CD4-positive, alpha-beta T cell treated with Interferon alpha-2 for 1 hour (primary cell): ENCODE data around the gene ATP13A4.

Source experiments
- DNase-seq, 2 donors: peaks; one replicate each; pipeline ENCODE4 v3.0.0-alpha.2; 2020 to 2022

The ATP13A4 gene

DNA sequence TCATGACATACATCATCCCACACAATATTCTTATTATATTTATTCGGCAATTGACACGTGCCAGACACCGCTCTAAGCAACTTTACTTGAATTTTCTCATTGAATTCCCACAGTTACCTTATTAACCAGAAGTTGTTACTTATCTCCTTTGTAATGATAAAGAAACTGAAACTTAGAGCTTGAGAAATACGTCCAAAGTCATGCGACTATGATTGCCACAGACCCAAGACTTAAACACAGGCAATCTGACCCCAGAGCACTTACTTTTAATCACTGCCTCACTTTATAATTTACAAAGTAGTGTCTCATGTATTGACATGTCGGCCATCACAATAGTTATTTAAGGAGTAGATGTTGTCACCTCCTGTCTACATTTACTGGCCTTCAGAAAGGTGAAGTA, 64.7 kb downstream of the ATP13A4 start:
- no peak for DNase-seq

DNA sequence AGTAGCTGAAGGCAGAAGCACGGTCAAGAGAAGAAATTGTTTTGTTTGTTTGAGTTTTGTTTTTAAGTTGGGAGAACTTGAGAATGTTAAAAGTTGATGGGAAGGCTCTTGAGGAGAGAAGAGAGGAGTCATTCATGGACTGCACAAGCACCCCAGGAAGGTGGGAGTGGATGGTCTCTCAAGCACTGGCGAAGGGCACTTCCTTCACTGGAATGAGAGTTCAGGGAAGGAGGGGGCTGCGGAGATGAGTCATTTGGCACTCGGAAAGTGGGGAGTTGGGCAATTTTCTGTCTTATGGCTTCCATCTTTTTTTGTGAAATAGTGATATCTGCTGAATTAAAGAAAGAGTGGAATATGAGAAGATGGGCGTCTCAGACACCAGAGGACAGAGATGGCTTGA, 66.0 kb downstream of the ATP13A4 start:
- no peak for DNase-seq

DNA sequence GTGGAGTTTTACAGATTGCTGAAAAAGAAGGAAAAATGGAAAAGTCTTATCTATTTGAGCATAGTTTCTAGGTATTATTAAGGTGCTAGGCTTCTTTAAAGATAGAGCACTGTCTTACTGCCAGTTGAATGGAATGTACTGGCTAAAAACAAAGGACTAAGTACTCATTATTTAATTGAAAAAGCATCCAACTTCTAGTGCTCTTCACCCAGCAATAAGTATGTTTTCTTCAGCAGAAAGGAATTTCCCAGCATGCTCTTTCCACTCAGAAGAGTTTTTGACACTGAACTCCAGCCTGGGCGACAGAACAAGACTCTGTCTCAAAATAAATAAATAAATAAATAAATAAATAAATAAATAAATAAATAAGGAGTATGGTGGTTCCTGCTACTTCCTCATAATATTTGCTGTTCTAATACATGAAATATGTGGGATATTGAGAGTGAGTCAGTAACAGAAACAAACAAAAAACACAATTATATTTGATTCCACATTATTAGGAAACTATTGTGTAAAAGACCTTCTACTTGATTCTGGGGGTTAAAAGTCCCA, 70.6 kb downstream of the ATP13A4 start:
- DNase-seq: no peak

DNA sequence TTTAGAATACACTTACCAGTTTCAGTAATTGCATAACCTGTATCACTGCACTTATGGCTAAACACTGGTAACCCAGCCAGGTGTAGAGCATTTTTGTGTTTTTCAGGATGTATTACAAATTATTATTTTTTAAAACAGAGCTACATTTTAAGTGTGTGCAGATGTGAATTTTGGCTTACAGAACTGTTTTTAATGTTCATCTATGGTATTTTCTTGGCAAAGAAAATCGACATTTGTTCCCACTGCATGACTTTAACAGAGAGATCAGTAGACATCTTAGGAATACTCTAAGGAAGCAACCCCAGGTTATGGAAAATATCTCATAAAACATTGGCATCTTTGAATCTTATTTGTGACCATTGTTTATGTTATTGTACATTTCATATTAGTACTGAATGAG, 73.3 kb downstream of the ATP13A4 start:
- DNase-seq: no peak

DNA sequence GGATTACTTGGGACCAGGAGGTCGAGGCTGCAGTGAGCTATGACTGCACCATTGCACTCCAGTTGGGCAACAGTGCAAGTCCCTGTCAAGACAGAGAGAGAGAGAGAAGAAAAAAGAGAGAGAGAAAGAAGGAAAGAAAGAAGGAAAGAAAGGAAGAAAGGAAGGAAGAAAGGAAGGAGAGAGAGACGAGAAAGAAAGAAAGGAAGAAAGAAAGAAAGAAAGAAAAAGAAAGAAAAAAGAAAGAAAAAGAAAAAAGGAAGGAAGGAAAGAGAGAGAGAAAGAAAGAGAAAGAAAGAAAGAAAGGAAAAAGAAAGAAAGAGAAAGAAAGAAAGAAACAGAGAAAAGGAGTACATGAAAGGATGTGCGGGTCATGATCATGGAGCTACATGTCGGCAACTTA, 80.2 kb downstream of the ATP13A4 start:
- DNase-seq: no peak

DNA sequence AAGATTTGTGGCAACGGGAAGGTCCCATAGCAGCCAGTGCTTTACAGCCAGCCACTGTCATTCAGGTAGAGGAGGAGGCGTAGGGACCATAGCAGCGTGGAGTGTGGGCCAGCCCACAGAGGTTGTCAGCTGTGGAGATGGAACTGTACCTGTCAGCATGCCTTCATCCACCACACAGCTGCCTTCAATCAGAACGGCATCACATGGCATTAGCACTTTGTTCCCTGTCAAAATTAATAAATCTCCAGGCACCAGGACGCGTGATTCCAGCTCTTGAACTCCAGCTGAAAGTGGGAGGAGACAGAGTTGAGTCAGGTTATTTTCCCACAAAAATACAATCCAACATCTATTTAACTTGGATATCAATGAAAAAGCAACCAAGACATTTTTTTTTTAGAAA, 84.0 kb downstream of the ATP13A4 start:
- no peak for DNase-seq

DNA sequence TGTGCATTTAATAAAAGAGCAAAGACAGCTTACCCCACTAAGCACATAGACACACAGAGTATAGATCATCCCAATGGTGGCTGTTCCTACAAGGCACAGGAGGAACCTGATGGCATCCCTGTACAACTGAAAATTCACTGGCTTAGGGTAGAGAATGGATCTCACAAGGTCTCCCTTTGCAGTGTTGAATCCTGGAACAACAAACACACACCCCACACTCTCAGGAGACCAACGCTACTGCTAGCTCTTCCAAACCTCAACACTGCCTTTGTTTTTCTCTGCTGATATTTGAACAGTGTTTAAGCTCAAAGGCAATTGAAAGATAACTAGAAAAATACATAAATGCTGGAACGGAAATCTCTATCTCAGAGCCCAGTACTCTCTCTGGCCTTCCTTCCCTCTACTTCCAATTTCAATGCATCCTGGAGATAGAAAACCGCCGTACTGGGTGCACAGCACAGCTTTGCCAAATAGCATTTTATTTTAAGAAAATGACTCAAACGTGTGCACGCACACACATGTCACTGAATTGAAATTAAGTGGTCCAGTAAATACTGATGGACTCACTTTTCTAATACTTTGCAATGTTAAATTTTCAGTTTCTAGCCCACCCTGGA, 88.6 kb downstream of the ATP13A4 start:
- DNase-seq: no peak

DNA sequence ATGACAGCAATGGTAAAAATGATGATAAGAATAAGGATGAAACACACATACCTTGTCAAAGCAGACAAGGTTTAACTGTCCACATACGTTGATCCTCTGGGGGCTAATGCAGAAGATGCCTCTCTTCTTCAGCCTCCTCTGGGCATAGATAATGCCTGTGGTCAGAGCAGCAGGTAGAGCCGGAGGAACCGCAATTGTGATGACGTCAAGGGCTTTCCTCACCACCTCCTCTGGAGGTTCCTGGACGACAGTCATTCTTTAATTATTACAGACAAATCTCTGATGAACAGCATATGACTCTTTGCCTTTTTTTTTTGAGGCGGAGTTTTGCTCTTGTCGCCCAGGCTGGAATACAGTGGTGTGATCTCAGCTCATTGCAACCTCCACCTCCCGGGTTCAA, 89.8 kb downstream of the ATP13A4 start:
- no peak for DNase-seq

DNA sequence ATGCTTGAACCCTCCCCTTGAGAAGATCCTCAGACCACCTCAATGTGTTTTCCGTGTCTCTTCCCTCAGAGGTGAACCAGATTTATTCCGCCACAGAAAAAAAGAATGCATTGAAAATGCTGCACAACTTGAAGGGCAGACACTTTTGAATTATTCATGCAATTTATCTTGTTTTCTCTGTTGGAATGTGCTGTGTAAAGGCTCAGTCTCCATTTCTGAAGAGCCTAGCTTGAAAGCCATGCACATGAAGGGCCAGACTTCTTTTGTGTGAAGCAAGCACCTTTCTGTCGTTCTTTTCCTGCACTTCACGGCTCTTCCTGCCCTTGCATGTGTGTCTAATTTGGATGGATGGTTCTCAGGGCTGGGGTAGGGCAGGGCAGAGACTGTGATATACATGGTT, 97.2 kb downstream of the ATP13A4 start:
- no peak for DNase-seq

DNA sequence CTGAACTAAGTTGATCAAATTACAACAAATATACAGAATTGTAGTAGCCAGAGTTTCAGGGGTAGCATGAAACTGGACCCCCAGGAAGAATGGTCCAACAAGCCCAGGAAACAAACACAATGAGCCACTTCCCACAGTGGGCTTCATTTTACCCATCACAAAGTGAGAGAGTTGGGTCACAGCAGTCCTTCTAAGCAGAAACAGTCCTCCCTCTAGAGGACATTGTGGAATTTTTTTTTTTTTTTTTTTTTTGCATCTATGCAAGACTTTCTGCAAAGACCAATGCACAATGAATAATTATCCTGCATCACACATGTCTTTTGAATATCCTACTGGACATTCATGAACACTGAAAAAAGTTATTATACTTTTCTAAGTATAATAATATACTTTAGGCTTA, 102.4 kb downstream of the ATP13A4 start:
- DNase-seq: no peak

DNA sequence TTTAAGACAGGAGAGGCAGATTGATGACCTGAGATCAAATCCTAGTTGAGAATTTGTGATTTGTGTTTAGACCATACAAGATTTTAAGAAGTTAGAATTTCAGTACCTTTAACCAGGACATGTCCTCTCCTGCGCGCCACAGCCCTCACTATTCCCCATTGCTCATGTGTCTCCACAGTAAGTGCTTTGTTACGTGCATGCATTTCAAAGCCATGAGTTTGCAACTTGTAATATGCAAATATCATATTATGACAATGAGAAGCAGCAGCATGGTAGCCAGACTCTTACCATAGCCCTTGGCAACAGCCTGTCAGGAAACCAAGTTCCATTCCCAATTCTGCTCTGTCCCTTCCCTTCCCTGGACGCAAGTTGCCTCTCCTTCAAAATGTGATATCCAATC, 102.8 kb downstream of the ATP13A4 start:
- DNase-seq: no peak

DNA sequence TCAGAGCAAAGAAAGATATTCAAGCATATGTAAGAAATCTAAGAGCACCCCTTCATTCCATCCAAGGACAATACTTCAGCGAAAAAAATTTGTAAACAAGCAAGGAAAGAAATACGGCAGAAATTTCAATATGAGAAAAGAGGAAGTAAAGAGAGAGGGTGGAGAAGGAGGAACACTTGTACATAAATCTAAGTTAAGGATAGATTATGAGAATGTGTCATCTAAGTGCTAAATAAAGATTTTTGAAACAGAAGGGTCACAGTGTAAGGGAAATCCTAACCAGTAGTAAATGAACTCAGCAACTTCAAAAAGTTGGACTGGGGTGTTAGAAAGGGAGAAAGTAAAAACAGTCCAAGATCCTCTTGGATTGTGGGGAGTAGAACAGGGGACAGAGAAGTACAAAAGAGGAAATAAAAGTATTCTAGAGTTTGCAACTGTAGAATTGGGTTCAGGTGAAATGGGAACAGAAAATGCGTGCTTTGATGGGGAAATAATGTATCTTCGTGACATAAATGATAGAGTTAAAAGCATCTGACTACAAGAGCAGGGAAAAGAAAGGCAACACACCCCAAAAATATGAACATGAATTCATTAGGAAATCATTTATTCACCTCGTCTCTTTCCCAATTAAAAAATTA, 107.6 kb downstream of the ATP13A4 start:
- no peak for DNase-seq

DNA sequence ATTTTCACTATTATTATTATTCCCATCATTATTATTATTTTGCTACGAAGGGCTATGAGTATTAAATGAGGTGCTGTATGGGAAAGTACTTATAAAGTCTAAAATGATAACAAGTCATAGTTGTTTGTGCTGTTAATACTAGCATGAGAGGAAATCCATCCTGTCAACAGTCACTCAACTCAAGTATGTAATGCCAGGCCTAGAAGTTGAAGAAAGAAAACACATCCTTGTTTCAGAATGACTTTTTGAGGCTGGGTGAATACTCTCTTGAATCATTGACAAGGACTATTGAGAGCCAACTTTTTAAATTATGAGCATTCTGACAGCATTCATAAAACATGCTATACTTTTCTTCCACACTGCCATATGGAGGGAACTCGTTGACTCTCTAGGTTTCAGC, 115.3 kb downstream of the ATP13A4 start:
- DNase-seq: no peak

DNA sequence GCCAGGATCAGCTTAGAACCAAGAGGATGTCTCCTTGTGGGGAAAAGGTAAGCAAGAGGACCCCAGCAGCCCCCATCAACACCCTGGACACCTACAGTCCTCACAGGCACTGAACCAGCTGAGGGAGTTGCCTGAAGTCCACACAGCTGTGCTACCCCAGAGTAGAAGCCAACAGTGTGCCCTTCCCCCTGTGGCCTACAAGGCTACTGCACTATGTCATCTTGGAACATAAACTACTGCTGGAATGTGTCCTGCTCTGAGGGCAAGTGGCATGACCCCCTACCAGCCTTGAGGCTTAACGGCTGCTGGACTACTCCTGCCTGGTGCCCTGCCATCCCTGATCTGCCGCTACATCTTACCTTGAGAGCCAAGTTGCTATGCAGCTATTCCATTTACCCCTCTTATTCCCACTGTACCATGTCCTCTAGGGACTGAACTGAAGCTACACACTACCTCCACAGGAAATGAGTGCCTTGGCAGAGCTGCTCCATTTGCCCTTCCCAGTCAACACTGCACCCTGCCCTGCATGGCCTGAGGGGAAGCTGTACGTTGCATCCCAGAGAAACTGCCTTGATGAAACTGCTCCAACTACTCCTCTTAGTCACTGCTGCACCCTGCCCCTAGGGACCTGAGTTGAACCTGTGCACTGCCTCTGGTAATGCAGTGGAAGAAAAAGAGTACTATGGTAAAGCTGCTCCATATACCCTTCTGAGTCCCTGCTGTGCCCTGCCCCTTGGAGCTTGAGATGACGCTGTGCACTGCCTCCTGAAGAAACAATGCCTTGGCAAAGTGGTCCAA, 135.9 kb downstream of the ATP13A4 start:
- DNase-seq: no peak

DNA sequence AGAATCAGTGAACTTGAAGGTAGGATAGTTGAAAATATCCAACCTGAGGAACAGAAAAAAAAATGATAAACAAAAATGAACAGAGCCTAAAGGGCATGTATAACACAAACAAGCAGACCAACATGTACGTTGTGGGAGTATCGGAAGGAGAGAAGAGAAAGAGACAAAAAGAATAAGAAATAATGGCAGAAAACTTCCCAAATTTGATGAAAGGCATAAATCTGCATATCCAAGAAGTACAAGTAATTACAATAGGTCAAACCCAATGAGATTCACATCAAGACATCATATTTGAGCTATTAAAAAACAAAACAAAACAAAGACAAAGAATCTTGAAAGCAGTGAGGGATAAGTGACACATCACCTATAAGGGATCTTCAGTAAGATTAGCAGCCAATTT, 138.1 kb downstream of the ATP13A4 start:
- DNase-seq: no peak

DNA sequence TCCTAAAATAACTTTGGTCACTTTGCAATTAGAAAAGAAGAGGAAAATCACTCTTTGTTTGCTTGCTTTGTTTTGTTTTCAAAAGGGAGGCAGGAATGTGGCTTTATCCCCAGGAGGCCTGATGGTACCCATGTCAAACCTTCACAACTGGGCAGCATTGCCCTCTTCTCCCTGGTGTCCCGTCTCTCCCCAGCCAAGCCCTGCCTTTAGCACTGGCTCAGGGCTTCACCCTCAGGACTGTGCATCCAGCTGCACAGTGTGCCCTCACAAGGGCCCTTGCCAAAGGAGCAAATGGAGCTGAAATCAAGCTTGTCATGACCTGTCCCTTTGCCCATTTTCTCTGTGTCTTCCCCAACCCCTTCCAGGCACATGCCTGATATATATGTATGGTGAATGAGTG, 147.0 kb downstream of the ATP13A4 start:
- DNase-seq: no peak

DNA sequence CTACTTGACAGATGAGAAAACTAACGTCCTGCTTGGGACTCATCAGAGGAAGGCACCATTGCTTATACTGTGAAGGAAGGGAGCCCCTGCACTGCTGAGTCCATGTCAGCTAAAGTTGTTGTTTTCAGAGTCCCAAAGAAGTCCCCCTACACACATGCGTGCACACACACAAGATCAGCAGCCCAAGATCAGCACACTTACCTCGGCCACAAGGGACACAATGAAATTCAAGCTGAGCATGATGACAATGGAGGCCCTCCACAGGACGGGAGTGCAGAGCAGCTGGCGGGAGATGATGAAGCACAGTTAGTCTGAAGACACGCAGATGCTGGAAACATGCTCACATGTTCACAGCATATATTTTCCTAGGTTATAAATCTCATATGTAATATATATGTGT, 147.6 kb downstream of the ATP13A4 start:
- DNase-seq: no peak

DNA sequence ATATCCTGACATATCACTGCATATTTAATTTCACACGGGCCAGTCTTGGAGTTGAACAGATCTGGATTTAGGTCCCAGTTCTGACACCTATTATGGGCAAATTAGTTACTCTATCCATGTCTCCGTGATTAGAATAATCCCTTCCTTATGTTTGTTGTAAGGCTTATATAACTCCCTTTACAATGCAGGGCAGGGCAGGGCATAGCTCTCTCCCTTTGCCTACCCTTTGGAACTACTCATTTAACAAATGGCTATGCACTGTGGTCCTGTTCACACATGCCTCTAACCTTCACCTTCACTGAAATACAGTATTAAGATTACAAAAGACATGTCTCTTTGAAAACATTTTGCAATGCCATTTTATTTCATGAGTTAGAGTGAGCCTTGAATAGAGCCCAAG, 151.4 kb downstream of the ATP13A4 start:
- no peak for DNase-seq

DNA sequence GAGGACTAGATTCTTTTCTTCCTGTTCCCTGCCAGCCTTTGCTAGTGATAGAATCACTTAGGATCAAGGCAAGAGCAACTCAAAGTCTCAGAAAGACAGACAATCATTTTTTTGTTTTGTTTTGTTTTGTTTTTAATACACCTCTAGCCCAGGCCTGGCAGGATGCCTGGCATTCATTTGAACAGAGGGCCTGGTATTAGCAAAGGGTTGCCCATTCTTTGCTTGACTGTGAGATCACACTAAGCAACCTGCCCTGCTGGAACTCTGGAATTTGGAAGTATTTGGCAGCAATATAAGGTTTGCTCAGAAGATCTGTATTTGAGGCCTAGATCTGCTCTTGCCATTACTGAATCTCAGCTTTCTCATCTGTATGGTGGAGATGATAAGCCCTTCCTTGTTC, 154.4 kb downstream of the ATP13A4 start:
- no peak for DNase-seq

DNA sequence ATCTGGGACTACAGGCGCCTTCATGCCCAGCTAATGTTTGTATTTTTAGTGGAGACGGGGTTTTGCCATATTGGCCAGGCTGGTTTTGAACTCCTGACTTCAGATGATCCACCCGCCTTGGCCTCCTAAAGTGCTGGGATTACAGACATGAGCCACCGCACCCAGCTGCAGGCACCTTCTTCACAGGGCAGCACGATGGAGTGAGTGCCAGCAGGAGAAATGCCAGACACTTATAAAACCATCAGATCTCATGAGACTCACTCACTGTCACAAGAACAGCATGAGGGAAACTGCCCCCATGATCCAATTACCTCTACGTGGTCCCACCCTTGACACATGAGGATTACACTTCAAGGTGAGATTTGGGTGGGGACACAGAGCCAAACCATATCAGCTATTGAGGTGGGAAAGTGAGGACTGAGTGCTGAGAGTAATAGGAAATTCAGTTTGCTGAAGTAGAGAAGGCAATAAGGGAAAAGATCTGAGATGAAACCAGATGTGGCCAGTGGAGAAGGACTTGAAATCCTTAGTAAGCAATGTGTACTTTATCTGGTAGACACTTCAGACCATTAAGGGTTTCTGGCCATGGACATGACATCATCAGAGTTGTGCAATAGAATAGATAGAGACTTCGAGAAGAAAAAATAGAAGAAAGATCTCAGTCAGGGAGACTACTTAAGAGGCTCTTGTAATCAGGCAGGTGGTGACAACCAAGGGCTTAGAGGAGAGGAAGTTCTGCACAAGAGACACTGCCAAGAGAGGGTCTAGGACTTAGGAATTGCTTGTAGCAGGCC, 158.0 kb downstream of the ATP13A4 start:
- no peak for DNase-seq

DNA sequence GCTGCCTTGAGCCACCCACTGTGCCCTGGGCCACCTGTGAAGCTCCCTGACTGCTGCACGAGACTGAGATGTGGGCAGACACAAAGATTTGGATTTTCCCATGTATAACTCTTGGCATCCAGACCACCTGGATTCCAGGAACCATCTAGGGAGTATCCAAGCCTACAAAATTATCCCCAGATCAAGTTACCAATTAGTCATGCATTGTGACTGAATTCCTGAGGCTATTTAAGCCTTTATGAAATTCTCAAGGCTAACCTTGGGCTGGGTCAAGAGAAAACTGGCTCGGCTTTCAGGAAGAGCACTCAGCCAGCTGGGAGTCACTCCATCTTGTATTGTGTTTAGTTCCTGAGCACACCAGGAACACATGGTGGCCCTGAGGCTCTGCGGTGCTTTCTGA, 162.8 kb downstream of the ATP13A4 start:
- no peak for DNase-seq

DNA sequence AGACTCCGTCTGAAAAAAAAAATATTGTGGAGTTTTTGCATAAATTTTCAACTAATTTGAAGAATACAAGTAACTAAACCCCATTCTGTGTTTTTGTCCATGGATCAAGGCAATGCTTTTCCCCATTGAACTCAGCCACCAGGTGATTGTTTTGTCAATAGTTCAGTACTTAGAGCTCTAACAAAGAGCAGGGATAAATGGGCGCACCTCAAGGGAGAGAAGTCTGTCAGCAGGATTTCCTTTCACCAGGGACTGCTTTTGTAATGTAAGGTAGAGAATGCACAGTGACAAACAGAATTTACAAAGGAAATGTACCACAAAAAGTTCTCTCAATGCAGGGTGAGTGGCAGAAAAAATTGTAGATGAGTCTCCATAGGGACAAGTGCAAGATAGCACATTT, 165.4 kb downstream of the ATP13A4 start:
- DNase-seq: no peak

DNA sequence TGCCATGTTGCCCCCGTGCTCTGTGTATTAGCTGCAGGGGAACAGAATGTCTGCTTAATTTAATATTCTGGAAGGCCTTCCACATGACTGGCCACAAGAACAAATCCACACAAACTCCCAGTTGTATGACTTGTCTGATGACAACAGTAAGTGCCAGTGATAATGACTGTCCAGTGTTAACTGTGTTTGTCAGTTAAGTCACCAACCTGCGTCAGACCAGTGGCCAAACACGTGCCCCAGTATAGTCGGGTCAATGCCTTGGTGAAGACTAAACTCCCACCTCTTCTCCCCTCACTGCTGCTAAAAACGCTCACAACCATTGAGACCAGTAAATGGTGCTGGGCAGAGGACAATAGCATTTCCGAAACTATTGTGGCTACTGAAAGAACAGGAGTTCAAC, 166.3 kb downstream of the ATP13A4 start:
- no peak for DNase-seq
